ENCODE data around the gene ABCF1. TPM values are rescaled to one million over a fixed set of nuclear protein-coding genes. Genes with fewer than 3 reads are reported as not detected.
A peak's percentile ranks its signal among the peaks of the same experiment; 100 is the strongest.

Gene ABCF1
- total and polyA plus RNA-seq, 9 of the 15 experiments (the other 6 are each of a cell fraction or from before 2014, with no cell fraction given), result 41.6 to 193 (median 102) TPM

DNA sequence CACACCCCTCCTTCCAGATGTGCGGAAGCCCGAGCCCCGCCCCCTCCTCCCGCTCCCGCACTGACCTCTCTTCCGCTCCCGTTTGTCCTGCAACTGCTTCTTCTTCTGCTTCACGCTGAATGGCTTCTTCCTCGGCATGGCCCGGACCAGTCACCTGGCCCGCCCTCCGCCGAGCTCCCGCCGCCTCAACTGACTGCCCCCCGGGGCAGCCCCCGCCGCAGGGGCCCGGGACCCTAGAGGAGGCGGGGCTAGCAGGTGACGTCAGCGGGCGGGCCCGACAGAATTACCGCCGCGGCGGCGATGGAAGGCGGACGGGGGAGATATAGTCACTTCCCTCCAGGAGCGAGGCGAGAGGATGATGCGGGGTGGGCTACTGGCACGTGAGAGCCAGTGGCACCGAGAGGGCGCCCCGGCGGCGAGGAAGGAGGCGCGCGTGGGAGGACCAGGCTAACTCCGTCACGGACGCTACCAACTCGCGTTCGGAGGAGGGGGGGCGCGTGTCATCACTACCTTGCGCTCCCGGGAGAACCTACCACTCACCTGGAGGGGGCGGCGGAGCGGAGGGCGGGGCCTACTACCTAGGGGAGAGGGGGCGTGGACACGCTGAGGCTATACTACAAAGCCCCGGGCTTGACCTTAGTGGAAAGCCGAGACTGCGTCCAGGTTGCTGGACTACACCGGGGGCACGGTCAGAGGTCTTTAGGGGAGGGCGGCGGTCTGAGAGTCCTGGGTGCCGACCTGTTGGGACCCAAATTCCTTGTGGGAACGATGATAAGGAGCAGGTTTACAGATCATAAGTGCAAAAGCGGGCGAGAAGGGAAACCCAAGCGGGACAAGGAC, 15.0 kb upstream of the ABCF1 start, which contains the start of gene GNL1 (continued):
- TF ChIP-seq, protein P1, sequence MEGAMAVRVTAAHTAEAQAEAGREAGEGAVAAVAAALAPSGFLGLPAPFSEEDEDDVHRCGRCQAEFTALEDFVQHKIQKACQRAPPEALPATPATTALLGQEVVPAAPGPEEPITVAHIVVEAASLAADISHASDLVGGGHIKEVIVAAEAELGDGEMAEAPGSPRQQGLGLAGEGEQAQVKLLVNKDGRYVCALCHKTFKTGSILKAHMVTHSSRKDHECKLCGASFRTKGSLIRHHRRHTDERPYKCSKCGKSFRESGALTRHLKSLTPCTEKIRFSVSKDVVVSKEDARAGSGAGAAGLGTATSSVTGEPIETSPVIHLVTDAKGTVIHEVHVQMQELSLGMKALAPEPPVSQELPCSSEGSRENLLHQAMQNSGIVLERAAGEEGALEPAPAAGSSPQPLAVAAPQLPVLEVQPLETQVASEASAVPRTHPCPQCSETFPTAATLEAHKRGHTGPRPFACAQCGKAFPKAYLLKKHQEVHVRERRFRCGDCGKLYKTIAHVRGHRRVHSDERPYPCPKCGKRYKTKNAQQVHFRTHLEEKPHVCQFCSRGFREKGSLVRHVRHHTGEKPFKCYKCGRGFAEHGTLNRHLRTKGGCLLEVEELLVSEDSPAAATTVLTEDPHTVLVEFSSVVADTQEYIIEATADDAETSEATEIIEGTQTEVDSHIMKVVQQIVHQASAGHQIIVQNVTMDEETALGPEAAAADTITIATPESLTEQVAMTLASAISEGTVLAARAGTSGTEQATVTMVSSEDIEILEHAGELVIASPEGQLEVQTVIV (CRISPR knock-in tag; IDR thresholded peaks at IDR 0.05; ENCODE audit: borderline replicate concordance), result no peak
- no peak for TF ChIP-seq BMI1 (IDR thresholded peaks at IDR 0.05; ENCODE audit: low read length)
- TF ChIP-seq, protein P2, sequence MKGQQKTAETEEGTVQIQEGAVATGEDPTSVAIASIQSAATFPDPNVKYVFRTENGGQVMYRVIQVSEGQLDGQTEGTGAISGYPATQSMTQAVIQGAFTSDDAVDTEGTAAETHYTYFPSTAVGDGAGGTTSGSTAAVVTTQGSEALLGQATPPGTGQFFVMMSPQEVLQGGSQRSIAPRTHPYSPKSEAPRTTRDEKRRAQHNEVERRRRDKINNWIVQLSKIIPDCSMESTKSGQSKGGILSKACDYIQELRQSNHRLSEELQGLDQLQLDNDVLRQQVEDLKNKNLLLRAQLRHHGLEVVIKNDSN (CRISPR knock-in tag; IDR thresholded peaks at IDR 0.05), result no peak; the same call in 1 of the 2 replicates
- TF ChIP-seq, protein P3, sequence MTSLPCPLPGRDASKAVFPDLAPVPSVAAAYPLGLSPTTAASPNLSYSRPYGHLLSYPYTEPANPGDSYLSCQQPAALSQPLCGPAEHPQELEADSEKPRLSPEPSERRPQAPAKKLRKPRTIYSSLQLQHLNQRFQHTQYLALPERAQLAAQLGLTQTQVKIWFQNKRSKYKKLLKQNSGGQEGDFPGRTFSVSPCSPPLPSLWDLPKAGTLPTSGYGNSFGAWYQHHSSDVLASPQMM (CRISPR knock-in tag; IDR thresholded peaks at IDR 0.05), result no peak
- no peak for TF ChIP-seq NCOA6 (IDR thresholded peaks at IDR 0.05)
- TF ChIP-seq SOX6 (IDR thresholded peaks at IDR 0.05), result peak; percentile 58
- TF ChIP-seq ZNF764 (CRISPR knock-in tag; IDR thresholded peaks at IDR 0.05; ENCODE audit: low read depth), result 0 out of 2 replicates have a peak, but pooled peaks have one; percentile 7
- TF ChIP-seq MAFK (IDR thresholded peaks at IDR 0.05; ENCODE audit: low read length), result no peak
- TF ChIP-seq, protein P4, sequence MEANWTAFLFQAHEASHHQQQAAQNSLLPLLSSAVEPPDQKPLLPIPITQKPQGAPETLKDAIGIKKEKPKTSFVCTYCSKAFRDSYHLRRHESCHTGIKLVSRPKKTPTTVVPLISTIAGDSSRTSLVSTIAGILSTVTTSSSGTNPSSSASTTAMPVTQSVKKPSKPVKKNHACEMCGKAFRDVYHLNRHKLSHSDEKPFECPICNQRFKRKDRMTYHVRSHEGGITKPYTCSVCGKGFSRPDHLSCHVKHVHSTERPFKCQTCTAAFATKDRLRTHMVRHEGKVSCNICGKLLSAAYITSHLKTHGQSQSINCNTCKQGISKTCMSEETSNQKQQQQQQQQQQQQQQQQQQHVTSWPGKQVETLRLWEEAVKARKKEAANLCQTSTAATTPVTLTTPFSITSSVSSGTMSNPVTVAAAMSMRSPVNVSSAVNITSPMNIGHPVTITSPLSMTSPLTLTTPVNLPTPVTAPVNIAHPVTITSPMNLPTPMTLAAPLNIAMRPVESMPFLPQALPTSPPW (CRISPR knock-in tag; IDR thresholded peaks at IDR 0.05), result peak; percentile 96
- no peak for TF ChIP-seq ZNF165 (CRISPR knock-in tag; IDR thresholded peaks at IDR 0.05; ENCODE audit: borderline replicate concordance)
- TF ChIP-seq, protein P5, sequence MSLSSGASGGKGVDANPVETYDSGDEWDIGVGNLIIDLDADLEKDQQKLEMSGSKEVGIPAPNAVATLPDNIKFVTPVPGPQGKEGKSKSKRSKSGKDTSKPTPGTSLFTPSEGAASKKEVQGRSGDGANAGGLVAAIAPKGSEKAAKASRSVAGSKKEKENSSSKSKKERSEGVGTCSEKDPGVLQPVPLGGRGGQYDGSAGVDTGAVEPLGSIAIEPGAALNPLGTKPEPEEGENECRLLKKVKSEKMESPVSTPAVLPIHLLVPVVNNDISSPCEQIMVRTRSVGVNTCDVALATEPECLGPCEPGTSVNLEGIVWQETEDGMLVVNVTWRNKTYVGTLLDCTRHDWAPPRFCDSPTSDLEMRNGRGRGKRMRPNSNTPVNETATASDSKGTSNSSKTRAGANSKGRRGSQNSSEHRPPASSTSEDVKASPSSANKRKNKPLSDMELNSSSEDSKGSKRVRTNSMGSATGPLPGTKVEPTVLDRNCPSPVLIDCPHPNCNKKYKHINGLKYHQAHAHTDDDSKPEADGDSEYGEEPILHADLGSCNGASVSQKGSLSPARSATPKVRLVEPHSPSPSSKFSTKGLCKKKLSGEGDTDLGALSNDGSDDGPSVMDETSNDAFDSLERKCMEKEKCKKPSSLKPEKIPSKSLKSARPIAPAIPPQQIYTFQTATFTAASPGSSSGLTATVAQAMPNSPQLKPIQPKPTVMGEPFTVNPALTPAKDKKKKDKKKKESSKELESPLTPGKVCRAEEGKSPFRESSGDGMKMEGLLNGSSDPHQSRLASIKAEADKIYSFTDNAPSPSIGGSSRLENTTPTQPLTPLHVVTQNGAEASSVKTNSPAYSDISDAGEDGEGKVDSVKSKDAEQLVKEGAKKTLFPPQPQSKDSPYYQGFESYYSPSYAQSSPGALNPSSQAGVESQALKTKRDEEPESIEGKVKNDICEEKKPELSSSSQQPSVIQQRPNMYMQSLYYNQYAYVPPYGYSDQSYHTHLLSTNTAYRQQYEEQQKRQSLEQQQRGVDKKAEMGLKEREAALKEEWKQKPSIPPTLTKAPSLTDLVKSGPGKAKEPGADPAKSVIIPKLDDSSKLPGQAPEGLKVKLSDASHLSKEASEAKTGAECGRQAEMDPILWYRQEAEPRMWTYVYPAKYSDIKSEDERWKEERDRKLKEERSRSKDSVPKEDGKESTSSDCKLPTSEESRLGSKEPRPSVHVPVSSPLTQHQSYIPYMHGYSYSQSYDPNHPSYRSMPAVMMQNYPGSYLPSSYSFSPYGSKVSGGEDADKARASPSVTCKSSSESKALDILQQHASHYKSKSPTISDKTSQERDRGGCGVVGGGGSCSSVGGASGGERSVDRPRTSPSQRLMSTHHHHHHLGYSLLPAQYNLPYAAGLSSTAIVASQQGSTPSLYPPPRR (CRISPR knock-in tag; IDR thresholded peaks at IDR 0.05; ENCODE audit: borderline replicate concordance), result no peak
- no peak for TF ChIP-seq ZFP1 (CRISPR knock-in tag; IDR thresholded peaks at IDR 0.05)
- TF ChIP-seq KAT2B (IDR thresholded peaks at IDR 0.05; ENCODE audit: low read depth, low read length), result no peak
- no peak for TF ChIP-seq U2AF2 (optimal IDR thresholded peaks at IDR 0.05; ENCODE audit: low read depth, low read length)
- TF ChIP-seq ZC3H11A (IDR thresholded peaks at IDR 0.05; ENCODE audit: low read depth, low read length), result no peak
- TF ChIP-seq HDAC6 (IDR thresholded peaks at IDR 0.05; ENCODE audit: low read depth, low read length), result no peak
- TF ChIP-seq HMGN3 (IDR thresholded peaks at IDR 0.05; ENCODE audit: borderline replicate concordance, extremely low read depth, insufficient read length, low read depth, low read length), result peak; percentile 29
- TF ChIP-seq MAFG (tag; conservative IDR thresholded peaks at IDR 0.05), result no peak

All from K562 (cell line).